OCI-LY7 (cell line): ENCODE results near the gene PRKRIP1. TPM values are rescaled to one million over a fixed set of nuclear protein-coding genes. Genes with fewer than 3 reads are reported as not detected.
"Not testable (repeated sequence)": the region's sequence is repeated elsewhere in the genome, so short reads cannot be mapped to it uniquely, and the experiment has no call there.

Experiments used
- BruUV-seq: library from RNA; stranded (reverse); fragments of 400-500 nt; replicated peaks from 2 replicates; lab custom pipeline; 2021; lab: Mats Ljungman, UMichigan
- CTCF ChIA-PET: fragments of 300-600 bp; sonication (Branson Sonifier 250); formaldehyde crosslinking; loops from one replicate; lab custom pipeline; 2022; ENCODE audit warnings: antibody characterized with exemption; ENCODE audit not compliant: unreplicated experiment; lab: Charles Lee
- POLR2A ChIA-PET: fragments of 300-600 bp; sonication (Branson Sonifier 250); formaldehyde crosslinking; loops from one replicate; lab custom pipeline; 2022; ENCODE audit warnings: antibody characterized with exemption; lab: Charles Lee
- DNase-seq: peaks from one replicate; pipeline ENCODE4 v3.0.0-alpha.2; 2015; ENCODE audit warnings: low spot score
- H2AFZ ChIP-seq: fragments of 200-600 bp; sonication (generic), shearing (Covaris generic); 2 replicates; pipeline ENCODE4 v1.6.1; 2014; ENCODE audit warnings: mild to moderate bottlenecking, antibody characterized with exemption, low read length, moderate library complexity
- H3K27ac ChIP-seq: fragments of 200-600 bp; sonication (generic); 2 replicates; pipeline ENCODE4 v1.5.1; 2014; ENCODE audit warnings: mixed run types, low read depth, mild to moderate bottlenecking, moderate library complexity, low read length, inconsistent platforms; ENCODE audit not compliant: poor library complexity, severe bottlenecking
- H3K36me3 ChIP-seq: fragments of 200-600 bp; sonication (generic); 2 replicates; pipeline ENCODE4 v1.6.1; 2014; ENCODE audit warnings: mild to moderate bottlenecking, antibody characterized with exemption, low read length, moderate library complexity, mixed read lengths; ENCODE audit not compliant: insufficient read depth
- H3K4me1 ChIP-seq: fragments of 200-600 bp; sonication (generic); 2 replicates; pipeline ENCODE4 v1.5.1; 2014; ENCODE audit warnings: mild to moderate bottlenecking, low read length; ENCODE audit not compliant: insufficient read depth, poor library complexity, severe bottlenecking
- H3K4me2 ChIP-seq: fragments of 200-600 bp; sonication (generic); 2 replicates; pipeline ENCODE4 v1.6.1; 2014; ENCODE audit warnings: mild to moderate bottlenecking, low read length
- H3K4me3 ChIP-seq: fragments of 200-600 bp; sonication (generic); 2 replicates; pipeline ENCODE4 v1.5.1; 2014; ENCODE audit warnings: mild to moderate bottlenecking, low read depth, low read length; ENCODE audit not compliant: poor library complexity, severe bottlenecking
- H3K79me2 ChIP-seq: fragments of 200-600 bp; sonication (generic); 2 replicates; pipeline ENCODE4 v1.6.1; 2016; ENCODE audit warnings: low read depth, mild to moderate bottlenecking, low read length, moderate library complexity, mixed read lengths; ENCODE audit not compliant: insufficient read depth
- H3K9me2 ChIP-seq: fragments of 200-600 bp; sonication (generic); 2 replicates; pipeline ENCODE4 v1.6.1; 2016; ENCODE audit warnings: mild to moderate bottlenecking, low read length, mixed read lengths; ENCODE audit not compliant: insufficient read depth
- H3K9me3 ChIP-seq: fragments of 200-600 bp; sonication (generic); 2 replicates; pipeline ENCODE4 v1.6.1; 2014; ENCODE audit warnings: mild to moderate bottlenecking, mixed run types, low read length, mixed read lengths
- H4K20me1 ChIP-seq: fragments of 200-600 bp; sonication (generic); 2 replicates; pipeline ENCODE4 v1.6.1; 2014; ENCODE audit warnings: mild to moderate bottlenecking, antibody characterized with exemption, low read length, moderate library complexity, mixed read lengths; ENCODE audit not compliant: insufficient read depth
- EZH2phosphoT487 ChIP-seq: fragments of 200-600 bp; sonication (generic); IDR thresholded peaks from 2 replicates; pipeline ENCODE4 v1.6.1; 2018; ENCODE audit warnings: low read depth, borderline replicate concordance, mild to moderate bottlenecking, mixed run types, antibody characterized with exemption, low read length, moderate library complexity, mixed read lengths
- intact Hi-C: fragments of 100-400 bp; cut with micrococcal nuclease; formaldehyde crosslinking; loops from one replicate; pipeline ENCODE4 v1.10.0; 2022; ENCODE audit not compliant: unreplicated experiment
- total RNA-seq, 2 experiments: library from RNA; depleted of rRNA in 1 of 2; stranded (reverse); fragments of >200 nt in 1 of 2; shearing (Covaris generic) in 1 of 2; gene quantifications; 2 replicates each; pipeline ENCODE4 v1.2.3, GENCODE V29; 2014 to 2022
- TF ChIP-seq, protein P1 (sequence below): fragments of 200-600 bp; sonication (generic); conservative IDR thresholded peaks from 2 replicates; pipeline ENCODE4 v1.5.1; 2014; ENCODE audit warnings: mild to moderate bottlenecking, antibody characterized with exemption, low read length, moderate library complexity, mixed read lengths

Gene PRKRIP1
- total RNA-seq, 2 experiments from 2014 or later: 47.1 to 48.2 TPM

DNA sequence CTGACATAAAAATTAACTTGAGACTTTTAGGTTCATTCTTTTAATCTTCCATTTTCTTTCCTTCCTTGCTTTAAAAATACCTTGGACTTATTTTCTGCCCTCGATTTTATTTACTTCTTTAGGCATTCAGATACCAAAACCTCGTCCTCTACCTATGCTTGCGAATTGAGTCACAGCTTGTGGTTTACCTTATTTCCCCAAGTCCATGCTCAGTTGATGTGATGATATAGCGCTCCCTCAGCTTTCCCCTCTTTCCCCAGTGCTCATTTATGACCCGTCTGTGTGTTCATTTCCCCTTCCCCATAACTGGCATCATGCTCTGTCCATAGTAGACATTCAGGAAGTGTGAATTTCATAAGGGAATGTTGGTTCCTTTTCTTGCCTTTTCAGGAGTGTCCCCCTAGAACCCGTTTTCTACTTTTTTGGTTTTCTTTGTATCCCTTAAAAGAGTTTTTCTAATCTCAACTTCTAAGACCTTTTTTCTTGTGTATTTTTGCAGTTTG lies 19.1 kb upstream of the PRKRIP1 start:
- DNase-seq: no peak
- H3K79me2 ChIP-seq: peaks cover 19% of the 10 kb centered on the region; the same call in 1 of the 2 replicates
- intact Hi-C loops: no loop called here
- no peak overlapping the region for H2AFZ ChIP-seq
- no peak overlapping the region for H3K4me2 ChIP-seq
- peaks cover 84% of the 10 kb centered on the region for H3K36me3 ChIP-seq
- no peaks in the 10 kb centered on the region for H4K20me1 ChIP-seq
- no peak overlapping the region for H3K27ac ChIP-seq
- CTCF ChIA-PET: no interaction called here
- no peaks in the 10 kb centered on the region for H3K9me2 ChIP-seq
- POLR2A ChIA-PET: no interaction called here
- no peaks in the 10 kb centered on the region for H3K4me1 ChIP-seq
- no peak for TF ChIP-seq EZH2phosphoT487
- TF ChIP-seq, protein P1, sequence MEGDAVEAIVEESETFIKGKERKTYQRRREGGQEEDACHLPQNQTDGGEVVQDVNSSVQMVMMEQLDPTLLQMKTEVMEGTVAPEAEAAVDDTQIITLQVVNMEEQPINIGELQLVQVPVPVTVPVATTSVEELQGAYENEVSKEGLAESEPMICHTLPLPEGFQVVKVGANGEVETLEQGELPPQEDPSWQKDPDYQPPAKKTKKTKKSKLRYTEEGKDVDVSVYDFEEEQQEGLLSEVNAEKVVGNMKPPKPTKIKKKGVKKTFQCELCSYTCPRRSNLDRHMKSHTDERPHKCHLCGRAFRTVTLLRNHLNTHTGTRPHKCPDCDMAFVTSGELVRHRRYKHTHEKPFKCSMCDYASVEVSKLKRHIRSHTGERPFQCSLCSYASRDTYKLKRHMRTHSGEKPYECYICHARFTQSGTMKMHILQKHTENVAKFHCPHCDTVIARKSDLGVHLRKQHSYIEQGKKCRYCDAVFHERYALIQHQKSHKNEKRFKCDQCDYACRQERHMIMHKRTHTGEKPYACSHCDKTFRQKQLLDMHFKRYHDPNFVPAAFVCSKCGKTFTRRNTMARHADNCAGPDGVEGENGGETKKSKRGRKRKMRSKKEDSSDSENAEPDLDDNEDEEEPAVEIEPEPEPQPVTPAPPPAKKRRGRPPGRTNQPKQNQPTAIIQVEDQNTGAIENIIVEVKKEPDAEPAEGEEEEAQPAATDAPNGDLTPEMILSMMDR: no peak
- H3K4me3 ChIP-seq: no peak overlapping the region
- no peaks in the 10 kb centered on the region for H3K9me3 ChIP-seq
- BruUV-seq: no TSS peak

DNA sequence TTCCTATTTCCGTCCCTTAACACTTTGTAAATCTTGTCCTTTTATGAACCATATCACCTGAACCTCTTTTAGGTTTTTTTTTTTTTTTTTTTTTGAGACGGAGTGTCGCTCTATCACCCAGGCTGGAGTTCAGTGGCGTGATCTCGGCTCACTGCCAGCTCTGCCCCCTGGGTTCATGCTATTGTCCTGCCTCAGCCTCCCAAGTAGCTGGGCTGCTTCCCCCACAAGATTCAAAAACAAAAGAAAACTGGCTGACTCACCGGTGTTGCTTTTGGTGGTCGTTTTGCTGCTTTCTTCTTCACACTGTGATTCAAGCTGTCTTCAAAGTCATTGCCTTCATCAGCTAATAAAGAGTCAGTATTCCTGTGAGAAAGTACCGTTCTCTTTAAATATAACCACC lies 15.3 kb upstream of the PRKRIP1 start:
- H3K4me2 ChIP-seq, BruUV-seq, H3K27ac ChIP-seq, H3K79me2 ChIP-seq, H4K20me1 ChIP-seq, H3K4me3 ChIP-seq, H3K9me2 ChIP-seq, DNase-seq, H3K4me1 ChIP-seq, H3K9me3 ChIP-seq, intact Hi-C loops, CTCF ChIA-PET, H2AFZ ChIP-seq: not testable (repeated sequence)
- POLR2A ChIA-PET: interaction anchor here (1.6 kb wide), 1 partner anchor 15 kb away, joined by 5 read pairs; the partner anchor contains the start of gene PRKRIP1
- peaks cover 81% of the 10 kb centered on the region for H3K36me3 ChIP-seq

DNA sequence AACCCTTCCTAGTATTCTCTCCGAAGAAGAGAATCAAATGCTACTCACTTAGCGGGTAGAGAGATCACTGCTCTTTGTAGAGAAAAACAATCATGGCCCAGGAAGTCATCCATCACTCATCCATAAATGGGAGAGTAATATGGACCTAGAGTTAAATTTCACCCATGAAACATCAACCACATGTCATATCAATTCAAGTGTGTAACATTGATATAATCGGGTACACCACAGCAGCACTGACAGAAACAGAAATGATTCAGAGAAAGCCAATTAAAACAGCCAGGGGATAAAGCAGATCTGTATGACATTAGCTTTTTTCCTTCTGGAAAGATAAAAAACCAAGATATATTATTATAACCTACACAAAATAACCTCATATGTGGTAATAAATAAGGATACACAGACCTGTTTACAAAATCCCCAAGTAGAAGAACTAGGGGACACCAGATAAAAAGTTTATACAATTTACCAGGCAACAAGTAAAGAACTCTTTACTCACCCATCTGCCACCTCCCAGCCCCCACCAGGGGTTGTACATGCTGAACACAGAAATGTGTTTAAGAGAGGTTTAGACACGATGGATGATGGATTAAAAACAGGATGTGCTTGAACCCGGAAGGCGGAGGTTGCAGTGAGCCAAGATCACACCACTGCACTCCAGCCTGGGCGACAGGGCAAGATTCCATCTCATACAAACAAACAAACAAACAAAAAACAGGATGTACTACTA lies 14.3 kb upstream of the PRKRIP1 start:
- CTCF ChIA-PET, DNase-seq, H3K4me3 ChIP-seq, H3K79me2 ChIP-seq, H2AFZ ChIP-seq, H4K20me1 ChIP-seq, H3K9me2 ChIP-seq, H3K27ac ChIP-seq, H3K4me2 ChIP-seq, H3K4me1 ChIP-seq, intact Hi-C loops, H3K9me3 ChIP-seq: not testable (repeated sequence)
- peaks cover 84% of the 10 kb centered on the region for H3K36me3 ChIP-seq
- TSS peak; percentile 13 for BruUV-seq
- POLR2A ChIA-PET: interaction anchor here (1.6 kb wide), 1 partner anchor 14 kb away, joined by 5 read pairs; the partner anchor contains the start of gene PRKRIP1
